GM18873 (cell line): ENCODE results near the gene CARF.
"Not testable (repeated sequence)": the region's sequence is repeated elsewhere in the genome, so short reads cannot be mapped to it uniquely, and the experiment has no call there.

ENCODE experiments used
- ATAC-seq: cut with Tn5 transposase; IDR thresholded peaks from one replicate; pipeline ENCODE4 v1.9.1; 2021; ENCODE audit warnings: mild to moderate bottlenecking, moderate library complexity, moderate number of reproducible peaks; ENCODE audit not compliant: unreplicated experiment, low FRiP score

Gene CARF

DNA sequence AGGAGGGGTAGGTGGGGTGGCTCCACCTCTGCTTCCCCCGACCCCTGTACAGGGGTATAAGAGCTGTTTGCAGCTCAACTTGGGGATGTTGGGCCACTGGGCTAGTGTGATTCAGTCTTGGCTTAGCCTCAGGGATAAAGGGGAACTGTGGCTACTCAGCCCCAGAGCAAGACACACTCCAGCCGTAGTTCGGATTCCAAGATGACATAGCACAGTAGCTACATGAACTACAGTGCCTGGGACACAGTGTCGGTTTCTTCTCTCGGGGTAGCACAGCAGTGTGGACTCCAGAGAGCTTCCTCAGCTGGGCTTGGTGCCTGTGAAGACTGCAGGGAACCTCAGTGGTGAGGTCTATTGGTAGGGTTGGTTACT is 21.1 kb downstream of the CARF start:
- no peak for ATAC-seq

DNA sequence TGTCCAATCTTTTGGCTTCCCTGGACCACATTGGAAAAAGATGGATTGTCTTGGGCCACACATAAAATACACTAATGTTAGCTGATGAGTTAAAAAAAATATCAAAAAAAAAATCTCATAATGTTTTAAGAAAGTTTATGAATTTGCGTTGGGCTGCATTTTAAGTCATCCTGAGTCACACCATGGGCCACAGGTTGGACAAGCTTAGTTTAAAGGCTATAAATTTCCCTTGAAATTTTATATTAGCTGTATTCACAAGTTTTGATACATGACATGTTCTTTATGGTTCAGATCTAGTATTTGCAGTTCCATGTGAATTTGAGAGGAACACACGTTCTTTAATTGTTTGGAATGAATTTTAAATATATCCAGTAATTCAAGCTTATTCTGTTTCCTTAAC is 21.9 kb downstream of the CARF start:
- no peak for ATAC-seq

DNA sequence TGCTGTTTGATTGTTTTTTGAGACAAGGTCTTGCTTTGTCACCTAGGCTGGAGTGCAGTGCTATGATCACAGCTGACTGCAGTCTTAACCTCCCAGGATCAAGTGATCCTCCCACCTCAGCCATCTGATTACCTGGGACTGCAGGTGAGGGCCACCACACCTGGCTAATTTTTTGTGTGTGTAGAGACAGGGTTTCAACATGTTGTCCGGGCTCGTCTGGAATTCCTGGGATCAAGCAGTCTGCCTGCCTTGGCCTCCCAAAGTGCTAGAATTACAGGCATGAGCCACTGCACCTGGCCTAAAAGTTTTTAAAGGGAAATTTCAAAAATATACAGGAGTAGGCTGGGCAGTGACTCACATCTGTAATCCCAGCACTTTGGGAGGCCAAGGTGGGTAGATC is 22.4 kb downstream of the CARF start:
- ATAC-seq: no peak

DNA sequence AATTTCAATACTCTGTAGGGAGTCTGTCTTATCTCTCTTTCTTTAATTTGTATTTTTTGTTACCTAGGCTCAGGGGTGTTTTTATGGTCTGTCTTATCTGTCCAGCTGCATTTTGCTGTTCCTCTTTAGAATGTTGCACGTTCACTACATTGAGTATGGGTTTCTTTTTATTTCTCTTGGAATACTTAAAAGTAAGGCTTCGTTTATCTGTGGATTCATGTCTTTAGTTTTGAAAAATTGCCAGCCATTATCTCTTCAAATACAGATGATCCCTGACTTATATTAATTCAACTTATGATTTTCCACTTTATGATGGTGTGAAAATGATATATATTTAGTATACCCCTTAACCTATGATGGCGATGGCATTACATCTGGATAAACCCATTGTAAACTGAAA is 26.9 kb downstream of the CARF start:
- no peak for ATAC-seq

DNA sequence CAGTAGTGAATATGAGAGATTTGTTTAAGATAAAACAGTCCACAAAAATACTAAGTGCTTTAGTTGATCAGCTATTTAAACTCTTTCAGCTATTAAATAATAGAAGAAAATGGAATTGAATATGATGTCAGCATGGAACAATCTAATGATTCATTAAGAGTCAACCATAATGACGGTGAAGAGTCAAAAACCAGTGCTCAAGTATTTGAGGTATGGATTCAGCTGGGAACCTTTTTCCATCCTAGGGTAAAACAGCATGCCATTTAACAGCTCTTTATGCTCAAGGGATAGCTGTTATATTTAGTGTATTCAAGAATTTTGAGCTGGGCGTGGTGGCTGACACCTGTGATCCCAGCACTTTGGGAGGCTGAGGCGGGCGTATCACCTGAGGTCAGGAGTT is 29.7 kb downstream of the CARF start:
- no peak for ATAC-seq

DNA sequence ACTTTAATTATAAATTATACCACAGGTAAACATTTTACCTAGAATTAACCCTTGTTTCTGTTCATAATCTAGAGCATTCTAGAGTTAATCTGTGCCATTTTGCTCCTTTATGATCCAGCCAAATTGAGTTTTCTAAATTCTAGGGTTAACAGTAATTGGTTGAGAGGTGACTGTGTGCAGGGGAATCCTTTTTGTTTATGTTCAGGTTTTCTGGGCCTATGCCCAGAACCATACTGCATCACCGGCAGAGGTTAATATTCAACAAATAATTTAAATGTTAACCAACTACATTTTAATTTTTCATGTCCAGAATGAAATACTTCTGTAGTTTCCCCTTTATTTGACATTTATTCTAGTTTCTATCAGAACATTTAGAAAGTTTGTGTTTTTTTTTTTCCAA is 32.3 kb downstream of the CARF start:
- no peak for ATAC-seq

DNA sequence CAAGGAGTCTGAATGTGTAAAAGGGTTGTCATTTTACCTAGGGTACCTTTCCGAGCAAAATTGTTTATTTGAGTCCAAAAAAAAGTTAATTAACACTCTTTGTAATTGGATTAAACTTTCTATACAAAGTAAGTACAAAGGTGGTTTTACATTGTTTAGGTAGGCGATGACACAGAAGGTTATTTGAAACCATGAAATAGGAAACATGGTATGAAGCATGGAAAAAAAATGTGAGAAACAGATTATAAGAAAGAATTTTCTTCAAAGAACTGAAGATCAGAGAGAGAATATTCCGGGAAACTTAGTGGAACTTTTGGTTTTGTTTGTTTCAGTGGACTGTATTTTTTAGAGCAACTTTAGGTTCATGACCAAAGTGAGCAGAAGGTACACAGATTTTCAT is 32.7 kb downstream of the CARF start:
- no peak for ATAC-seq

DNA sequence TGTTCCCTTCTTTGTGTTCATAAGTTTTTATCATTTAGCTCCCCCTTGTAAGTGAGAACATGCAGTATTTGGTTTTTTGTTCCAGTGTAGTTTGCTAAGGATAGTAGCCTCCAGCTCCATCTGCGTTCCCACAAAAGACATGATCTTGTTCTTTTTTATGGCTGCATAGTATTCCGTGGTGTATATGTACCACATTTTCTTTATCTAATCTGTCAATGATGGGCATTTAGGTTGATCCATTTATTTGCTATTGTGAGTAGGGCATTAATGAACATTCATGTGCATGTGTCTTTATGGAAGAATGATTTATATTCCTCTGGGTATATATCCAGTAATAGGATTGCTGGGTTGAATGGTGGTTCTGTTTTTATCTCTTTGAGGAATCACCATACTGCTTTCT is 33.4 kb downstream of the CARF start:
- no peak for ATAC-seq

DNA sequence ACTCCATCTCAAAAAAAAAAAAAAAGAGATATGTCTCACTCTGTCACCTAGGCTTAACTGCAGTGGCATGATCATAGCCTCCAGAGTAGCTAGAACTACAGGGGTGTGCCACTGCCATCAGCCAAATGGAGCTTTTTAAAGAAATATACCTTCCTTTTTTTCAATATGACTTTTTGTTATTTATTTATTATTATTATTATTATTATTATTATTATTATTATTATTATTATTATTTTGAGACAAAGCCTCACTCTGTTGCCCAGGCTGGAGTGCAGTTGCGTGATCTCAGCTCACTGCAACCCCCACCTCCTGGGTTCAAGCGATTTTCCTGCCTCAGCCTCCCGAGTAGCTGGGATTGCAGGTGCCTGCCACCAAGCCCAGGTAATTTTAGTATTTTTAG is 37.3 kb downstream of the CARF start:
- not testable (repeated sequence) for ATAC-seq

DNA sequence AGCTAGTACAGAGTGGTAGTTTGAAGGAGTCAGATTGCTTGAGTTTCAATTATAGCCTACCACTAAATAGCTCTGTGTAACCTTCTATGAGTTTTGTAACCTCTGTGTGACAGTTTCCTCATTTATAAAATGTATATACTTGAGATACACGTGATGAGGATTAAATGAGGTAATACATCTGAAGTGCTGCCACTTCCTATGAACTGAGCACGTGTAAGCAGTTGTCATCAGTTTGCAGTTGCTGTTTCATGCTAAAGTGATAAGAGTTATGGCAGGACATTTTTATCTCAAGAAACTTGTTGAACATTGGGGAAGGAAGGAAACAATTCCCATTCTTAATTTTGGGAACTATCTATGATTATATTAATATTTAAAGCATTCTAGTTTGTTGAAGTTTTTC is 38.5 kb downstream of the CARF start:
- ATAC-seq: no peak

DNA sequence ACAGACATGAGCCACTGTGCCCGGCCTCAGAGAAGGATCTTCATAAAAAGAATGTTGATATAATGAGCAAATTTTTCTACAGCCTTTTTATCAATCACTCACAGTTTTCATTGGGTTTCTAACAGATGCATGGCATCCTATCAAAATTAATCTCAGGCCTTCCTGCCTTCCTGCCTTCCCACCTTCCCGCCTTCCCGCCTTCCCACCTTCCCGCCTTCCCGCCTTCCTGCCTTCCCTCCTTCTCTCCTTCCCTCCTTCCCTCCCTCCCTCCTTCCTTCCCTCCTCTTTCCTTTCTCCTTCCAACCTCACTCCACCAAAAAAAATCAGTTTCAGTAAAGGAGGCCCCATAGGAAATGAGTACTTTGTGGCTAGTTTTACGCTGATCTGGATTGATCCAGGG is 48.4 kb downstream of the CARF start:
- no peak for ATAC-seq

DNA sequence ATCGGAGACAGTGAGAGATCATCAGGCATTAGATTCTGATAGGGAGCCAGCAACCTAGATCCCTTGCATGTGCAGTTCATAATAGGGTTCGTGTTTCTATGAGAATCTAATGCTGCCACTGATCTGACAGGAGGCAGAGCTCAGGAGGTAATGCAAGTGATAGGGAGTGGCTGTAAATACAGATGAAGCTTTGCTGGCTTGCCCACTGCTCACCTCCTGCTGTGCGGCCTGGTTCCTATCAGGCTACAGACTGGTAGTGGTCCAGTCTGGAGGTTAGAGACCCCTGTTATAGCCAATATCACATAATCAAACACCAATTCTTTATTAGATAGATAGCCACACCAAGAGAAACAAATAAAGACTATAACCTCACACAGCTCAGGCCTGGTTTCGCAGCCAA is 51.6 kb downstream of the CARF start:
- no peak for ATAC-seq

DNA sequence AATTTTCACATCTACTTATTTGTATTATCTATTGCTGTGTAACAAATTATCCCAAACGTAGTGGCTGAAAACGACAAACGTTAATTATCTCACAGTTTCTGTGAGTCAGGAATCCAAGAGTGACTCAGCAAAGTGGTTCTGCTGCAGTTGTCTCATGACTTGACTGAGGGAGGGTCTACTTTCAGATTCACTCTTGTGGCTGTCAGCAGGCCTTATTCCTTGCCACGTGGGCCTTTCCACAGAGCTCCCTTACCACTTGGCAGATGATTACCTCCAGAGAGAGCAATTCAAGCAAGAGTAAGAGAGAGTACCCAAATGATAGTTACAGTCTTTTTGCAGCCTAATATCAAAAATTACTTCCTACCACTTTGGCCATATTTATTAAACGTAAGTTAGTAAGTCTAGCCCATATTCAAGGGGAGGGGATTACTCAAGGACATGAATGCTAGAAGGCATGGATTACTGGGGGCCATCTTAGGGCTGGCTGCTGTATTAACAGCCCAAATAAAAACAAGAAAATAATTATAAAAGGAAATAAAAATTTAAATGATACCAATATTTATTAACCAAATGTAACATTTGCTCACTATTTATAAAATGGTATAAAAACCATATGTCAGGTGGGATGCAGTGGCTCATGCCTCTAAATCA is 53.9 kb downstream of the CARF start:
- ATAC-seq: peak; percentile 61

DNA sequence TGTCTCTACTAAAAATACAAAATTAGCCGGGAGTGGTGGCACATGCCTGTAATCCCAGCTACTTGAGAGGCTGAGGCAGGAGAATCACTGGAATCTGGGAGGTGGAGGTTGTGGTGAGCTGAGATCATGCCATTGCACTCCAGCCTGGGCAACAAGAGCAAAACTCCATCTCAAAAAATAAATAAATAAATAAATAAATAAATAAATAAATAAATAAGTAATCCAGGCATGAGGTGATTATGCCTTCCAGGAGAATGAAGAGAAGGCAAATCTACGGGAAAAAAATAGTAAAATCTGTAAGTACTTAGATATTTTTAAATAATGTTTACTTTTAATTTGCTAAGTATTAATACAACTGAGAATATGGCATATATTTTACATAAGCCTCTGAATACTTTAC is 57.3 kb downstream of the CARF start:
- ATAC-seq: not testable (repeated sequence)

DNA sequence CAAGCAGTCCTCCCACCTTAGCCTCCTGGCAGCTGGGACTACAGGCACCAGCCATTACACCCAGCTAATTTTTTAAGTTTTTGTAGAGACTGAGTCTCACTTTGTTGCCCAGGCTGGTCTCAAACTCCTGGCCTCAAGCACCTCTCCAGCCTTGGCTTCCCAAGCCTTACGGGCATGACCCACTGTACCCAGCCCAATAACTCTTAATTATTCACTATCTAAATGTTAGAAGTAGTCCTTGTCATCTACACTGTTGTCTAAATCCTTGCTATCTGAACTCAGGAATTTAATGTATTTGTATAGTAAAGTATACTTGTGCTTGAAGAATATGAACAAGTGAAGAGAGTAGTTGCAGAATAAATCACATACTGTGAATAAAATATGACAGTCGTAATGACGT is 64.7 kb downstream of the CARF start:
- ATAC-seq: no peak

DNA sequence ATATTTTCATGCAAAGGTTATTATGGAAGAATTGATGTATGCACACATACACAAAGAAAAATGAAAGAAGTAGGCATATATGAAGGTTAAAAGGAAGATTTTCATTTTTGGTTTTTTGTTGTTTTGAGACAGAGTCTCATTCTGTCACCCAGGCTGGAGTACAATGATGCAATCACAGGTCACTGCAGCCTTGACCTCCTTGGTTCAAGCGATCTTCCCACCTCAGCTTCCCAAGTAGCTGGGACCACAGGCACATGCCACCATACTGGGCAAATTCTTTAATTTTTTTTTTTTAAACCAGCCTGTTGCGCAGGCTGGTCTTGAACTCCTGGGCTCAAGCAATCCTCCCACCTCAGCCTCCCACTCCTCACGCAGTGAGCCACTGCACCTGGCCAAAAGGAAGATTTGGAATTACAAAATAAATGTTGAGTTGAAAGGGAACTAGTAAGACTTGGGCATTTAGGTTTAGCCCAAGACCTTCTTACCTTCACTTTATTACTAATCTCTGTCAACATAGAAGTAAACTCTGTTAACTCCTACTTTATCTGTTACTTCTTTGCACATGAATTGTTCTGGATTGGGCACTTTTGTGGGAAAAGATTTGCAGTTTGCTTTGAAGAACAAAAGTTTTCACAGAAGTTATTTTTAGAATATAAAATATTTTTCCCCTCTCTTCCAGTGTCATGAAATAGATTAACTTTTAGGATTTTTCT is 70.9 kb downstream of the CARF start:
- ATAC-seq: no peak

DNA sequence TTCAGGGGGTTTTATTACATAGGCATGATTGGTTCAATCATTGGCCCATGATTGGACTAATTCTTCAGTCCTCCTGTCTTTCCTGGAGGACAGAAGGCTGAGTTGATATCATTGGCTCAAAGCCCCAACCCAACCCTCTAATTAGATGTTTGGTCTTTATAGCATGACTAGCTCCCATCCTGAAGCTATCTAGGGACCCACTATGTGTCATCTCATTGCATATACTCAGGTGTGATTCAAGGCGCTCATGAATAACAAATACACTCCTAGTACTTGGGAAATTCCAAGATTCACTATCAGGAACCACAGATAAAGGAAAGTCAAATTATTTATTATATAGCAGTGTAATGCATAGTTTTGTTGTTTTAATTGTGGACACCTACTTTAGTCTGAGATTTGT is 77.7 kb downstream of the CARF start:
- no peak for ATAC-seq

DNA sequence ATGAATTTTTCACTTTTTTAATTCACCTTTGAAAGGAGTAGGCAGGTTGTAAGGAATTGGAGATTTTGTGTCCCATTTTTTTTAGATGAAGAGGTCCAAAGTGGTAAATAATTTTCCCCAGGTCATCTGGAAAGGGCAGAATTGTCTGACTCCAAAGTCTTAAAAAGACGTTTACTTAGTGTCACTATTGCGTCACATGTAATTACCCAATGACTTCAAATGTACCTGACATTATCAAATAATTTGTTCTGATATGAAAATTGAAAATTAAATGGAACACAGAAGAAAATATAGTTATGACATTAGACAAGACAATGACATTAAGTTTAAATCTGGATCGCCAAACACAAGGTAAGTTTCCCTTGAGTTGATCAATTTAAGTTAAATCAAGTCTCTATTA is 78.4 kb downstream of the CARF start:
- ATAC-seq: no peak

DNA sequence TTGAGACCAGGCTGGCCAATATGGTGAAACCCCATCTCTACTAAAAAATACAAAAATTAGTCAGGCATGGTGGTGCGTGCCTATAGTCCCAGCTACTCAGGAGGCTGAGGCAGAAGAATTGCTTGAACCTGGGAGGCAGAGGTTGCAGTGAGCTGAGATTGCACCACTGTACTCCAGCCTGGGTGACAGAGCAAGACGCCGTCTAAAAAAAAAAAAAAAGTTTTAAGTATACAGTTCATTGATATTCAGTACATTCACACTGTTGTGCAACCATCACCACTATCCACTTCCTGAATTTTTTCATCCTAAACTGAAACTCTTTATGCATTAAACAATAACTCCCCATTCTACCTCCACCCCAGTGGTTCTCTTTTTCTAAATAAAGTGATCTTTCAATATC is 85.0 kb downstream of the CARF start:
- ATAC-seq: not testable (repeated sequence)

DNA sequence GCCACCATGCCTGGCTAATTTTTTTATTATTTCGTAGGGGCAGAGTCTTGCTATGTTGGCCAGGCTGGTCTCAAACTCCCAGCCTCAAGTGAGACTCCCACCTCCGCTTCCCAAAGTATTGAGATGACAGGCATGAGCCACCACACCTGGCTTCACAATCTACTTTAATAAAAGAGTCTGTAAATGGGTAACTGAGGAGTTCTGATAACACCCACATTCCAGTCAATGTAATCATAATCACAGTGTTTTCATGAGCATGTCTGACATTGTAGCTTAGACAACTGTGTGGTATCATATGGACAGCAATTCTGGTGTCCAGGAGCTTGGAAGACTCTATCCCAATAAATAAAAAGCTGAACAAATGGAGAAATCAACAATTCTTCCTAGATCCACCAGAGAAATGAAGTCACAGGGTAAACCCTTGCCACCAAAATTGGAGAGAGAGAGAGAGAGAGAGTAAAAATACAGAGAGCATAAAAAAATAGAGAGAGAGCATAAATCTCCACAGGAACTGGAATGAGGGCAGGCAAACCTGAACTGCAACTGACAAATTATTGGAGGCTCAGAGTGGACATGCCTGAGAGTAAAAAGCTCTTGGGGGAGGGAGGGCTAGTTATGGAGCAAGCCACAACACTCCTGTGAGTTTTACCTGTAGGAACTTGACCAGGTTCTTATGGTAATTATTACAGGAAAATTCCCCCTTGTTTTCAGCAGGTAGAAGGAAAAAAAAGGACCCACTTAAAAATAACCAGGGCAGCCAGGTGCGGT is 90.2 kb downstream of the CARF start:
- no peak for ATAC-seq

DNA sequence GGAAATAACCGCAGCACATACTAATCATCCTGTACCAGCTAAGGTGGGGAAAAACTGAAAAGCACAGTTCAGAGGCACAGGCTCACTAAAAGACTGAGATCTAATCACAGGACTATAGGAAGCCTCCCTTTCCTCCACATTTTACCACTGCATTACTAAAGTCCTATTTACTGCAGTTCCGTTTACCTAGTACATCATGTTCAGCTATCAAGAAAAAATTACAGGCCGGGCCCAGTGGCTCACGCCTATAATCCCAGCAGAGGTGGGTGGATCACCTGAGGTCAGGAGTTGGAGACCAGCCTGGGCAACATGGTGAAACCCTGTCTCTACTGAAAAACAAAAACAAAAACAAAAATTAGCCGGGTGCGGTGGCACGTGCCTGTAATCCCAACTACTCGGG is 91.6 kb downstream of the CARF start:
- ATAC-seq: no peak
